ENCODE data around the gene TMEM222. TPM values are rescaled to one million over a fixed set of nuclear protein-coding genes. Genes with fewer than 3 reads are reported as not detected.

Gene TMEM222
- total and polyA plus RNA-seq, 10 of the 15 experiments (the other 5 are each of a cell fraction or from before 2014, with no cell fraction given), result 3.8 to 43.5 (median 35.4) TPM

DNA sequence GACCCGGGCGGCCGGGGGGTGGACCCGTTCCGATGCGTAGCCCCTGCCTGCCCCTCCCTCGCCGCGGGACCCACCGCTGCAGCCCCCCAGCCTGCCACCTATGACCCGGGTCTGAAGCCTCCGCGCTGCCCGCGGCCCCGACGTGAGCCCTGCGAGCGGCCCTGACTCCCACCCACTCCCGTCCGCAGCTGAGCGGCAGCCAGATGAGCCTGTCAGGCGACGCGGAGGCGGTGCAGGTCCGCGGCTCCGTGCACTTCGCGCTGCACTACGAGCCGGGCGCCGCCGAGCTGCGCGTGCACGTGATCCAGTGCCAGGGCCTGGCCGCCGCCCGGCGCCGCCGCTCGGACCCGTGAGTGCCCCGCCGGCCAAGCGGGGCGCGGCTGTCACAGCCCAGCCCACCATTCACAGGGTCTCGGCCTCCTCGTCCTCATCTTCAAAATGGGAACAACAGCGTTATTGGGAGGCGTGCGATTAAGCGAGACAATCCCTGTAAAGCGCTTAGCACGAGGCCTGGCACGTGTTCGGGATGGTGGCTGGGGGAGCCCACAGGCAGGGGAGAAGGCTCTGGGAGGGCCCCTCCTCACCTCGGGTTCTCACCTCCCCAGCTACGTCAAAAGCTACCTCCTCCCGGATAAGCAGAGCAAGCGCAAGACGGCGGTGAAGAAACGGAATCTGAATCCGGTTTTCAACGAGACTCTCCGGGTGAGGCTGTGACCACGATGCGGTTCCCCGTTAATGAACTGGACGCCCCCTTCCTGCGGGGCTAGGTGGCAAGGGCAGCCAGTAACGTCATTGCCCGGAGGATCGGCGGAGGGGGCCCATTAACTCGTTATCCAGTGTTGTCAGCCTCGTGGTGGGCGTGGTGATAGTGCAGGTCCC, 28.1 kb downstream of the TMEM222 start:
- H3K36me3 ChIP-seq (ENCODE audit: control insufficient read depth in 2 of 2, insufficient read depth in 2 of 2, low read length in 1 of 2), result no peaks in the 10 kb centered on the region
- intact Hi-C loops (cut with micrococcal nuclease; ENCODE audit: unreplicated experiment), result no loop called here
- no peaks in the 10 kb centered on the region for H3K27me3 ChIP-seq (replicated peaks in 1 of 2; ENCODE audit: control insufficient read depth in 2 of 2, insufficient read depth in 2 of 2, low read length in 1 of 2)
- no peaks in the 10 kb centered on the region for H3K79me2 ChIP-seq (ENCODE audit: control insufficient read depth, insufficient read depth, low read length)
- POLR2A ChIA-PET, result no interaction called here
- no TSS peak for BruUV-seq (replicated peaks)
- no peaks in the 10 kb centered on the region; the same call in 1 of the 2 replicates for H3K4me1 ChIP-seq (ENCODE audit: control insufficient read depth, insufficient read depth, low read length)
- no peak overlapping the region for H3K27ac ChIP-seq (ENCODE audit: control insufficient read depth, insufficient read depth)
- peak overlapping the region; percentile 71; the same call in 1 of the 2 replicates for H3K4me2 ChIP-seq (ENCODE audit: control insufficient read depth, insufficient read depth)
- ATAC-seq (no peak), DNase-seq (ENCODE audit: low read depth, low spot score) (no peak), FAIRE-seq (no peak)
- H4K20me1 ChIP-seq (ENCODE audit: control insufficient read depth, insufficient read depth), result no peaks in the 10 kb centered on the region
- H3K9me3 ChIP-seq (replicated peaks; ENCODE audit: control insufficient read depth, insufficient read depth, low read length), result no peaks in the 10 kb centered on the region
- SMC1A ChIA-PET (ENCODE audit: uncharacterized antibody, unreplicated experiment), result no interaction called here
- WGBS (ENCODE audit: insufficient coverage, insufficient replicate concordance, low lambda C conversion rate, missing lambda C conversion rate), result 67% methylated on average over 84 of the region's 84 CpGs
- RAD21 ChIA-PET (ENCODE audit: unreplicated experiment), result no interaction called here
- CTCF ChIA-PET, result interaction anchor here (1.3 kb wide), 1 partner anchor 37 kb away, joined by 3 read pairs; no protein-coding TSS in a partner anchor
- no peak overlapping the region for H3K9ac ChIP-seq (ENCODE audit: control insufficient read depth, insufficient read depth, low read length)
- in situ Hi-C loops (cut with MboI), result no loop called here
- no peak overlapping the region for H3K4me3 ChIP-seq
- no peak overlapping the region for H2AFZ ChIP-seq (ENCODE audit: control insufficient read depth, low read depth, low read length)
- TF ChIP-seq FOXK2 (IDR thresholded peaks at IDR 0.05) (no peak), CBFB (IDR thresholded peaks at IDR 0.05; ENCODE audit: low read depth) (no peak), CUX1 (IDR thresholded peaks at IDR 0.05; ENCODE audit: insufficient replicate concordance, low read depth, low read length) (no peak), GATAD2B (conservative IDR thresholded peaks at IDR 0.05; ENCODE audit: low read depth) (no peak), ZBTB40 (IDR thresholded peaks at IDR 0.05; ENCODE audit: borderline replicate concordance) (no peak), SMC3 (IDR thresholded peaks at IDR 0.05; ENCODE audit: borderline replicate concordance, low read length) (no peak), RAD21 (IDR thresholded peaks at IDR 0.05; ENCODE audit: insufficient read depth, low read depth, low read length) (no peak)
- TF ChIP-seq, protein P1, sequence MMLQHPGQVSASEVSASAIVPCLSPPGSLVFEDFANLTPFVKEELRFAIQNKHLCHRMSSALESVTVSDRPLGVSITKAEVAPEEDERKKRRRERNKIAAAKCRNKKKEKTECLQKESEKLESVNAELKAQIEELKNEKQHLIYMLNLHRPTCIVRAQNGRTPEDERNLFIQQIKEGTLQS (IDR thresholded peaks at IDR 0.05; ENCODE audit: borderline replicate concordance, extremely low read depth, low read depth, low read length), result no peak

Measured in GM12878 (cell line).